CD4-positive, CD25-positive, alpha-beta regulatory T cell (primary cell): ENCODE data around the gene STYXL2. TPM values are rescaled to one million over a fixed set of nuclear protein-coding genes. Genes with fewer than 3 reads are reported as not detected.

Experiments
- ATAC-seq, 2 donors: fragments of 150-1000 bp; cut with Tn5 transposase; one replicate each; pipeline ENCODE4 v1.10.0; 2021; ENCODE audit warnings: low read depth in 2 of 2, moderate number of reproducible peaks in 2 of 2, moderate library complexity in 1 of 2
- DNase-seq, 3 donors: peaks; one replicate each; pipeline versions ENCODE4 v3.0.0 to v3.0.0-alpha.2; 2012 to 2022; ENCODE audit warnings: mixed read lengths in 1 of 3
- H3K27ac ChIP-seq: one replicate; pipeline ENCODE4 v1.7.0; 2013; ENCODE audit warnings: mild to moderate bottlenecking, low read length; ENCODE audit not compliant: insufficient read depth, poor library complexity, severe bottlenecking
- H3K27me3 ChIP-seq: one replicate; pipeline ENCODE4 v1.7.0; 2013; ENCODE audit warnings: low read length; ENCODE audit not compliant: control insufficient read depth, insufficient read depth
- H3K36me3 ChIP-seq: one replicate; pipeline ENCODE4 v1.7.0; 2013; ENCODE audit warnings: mild to moderate bottlenecking, low read length, moderate library complexity; ENCODE audit not compliant: control insufficient read depth, insufficient read depth
- H3K4me1 ChIP-seq: 2 replicates; pipeline ENCODE4 v1.7.0; 2013; ENCODE audit warnings: mild to moderate bottlenecking, low read length; ENCODE audit not compliant: insufficient read depth, control insufficient read depth, poor library complexity, severe bottlenecking
- H3K4me3 ChIP-seq: one replicate; pipeline ENCODE4 v1.7.0; 2013; ENCODE audit warnings: low read depth, mild to moderate bottlenecking, low read length, moderate library complexity
- H3K9me3 ChIP-seq, 2 experiments: 1 replicate in 1 of 2; 2 replicates in 1 of 2; pipeline ENCODE4 v1.7.0; 2013; ENCODE audit warnings: low read length in 2 of 2, mild to moderate bottlenecking in 1 of 2, moderate library complexity in 1 of 2; ENCODE audit not compliant: control insufficient read depth in 2 of 2
- H3K27ac Mint-ChIP-seq, 3 donors: one replicate each; pipeline ENCODE4 v1.8.0; 2020 to 2022; ENCODE audit warnings: mild to moderate bottlenecking in 3 of 3, mixed read lengths in 3 of 3, moderate library complexity in 2 of 3
- H3K27me3 Mint-ChIP-seq: one replicate; pipeline ENCODE4 v1.8.0; 2022; ENCODE audit warnings: mild to moderate bottlenecking, mixed read lengths
- H3K36me3 Mint-ChIP-seq: one replicate; pipeline ENCODE4 v1.8.0; 2020; ENCODE audit warnings: mixed read lengths
- H3K4me1 Mint-ChIP-seq, 4 donors: one replicate each; pipeline ENCODE4 v1.8.0; 2020 to 2022; ENCODE audit warnings: mixed read lengths in 4 of 4, mild to moderate bottlenecking in 1 of 4
- H3K4me3 Mint-ChIP-seq, 4 donors: one replicate each; pipeline ENCODE4 v1.8.0; 2020 to 2022; ENCODE audit warnings: mild to moderate bottlenecking in 4 of 4, mixed read lengths in 4 of 4, moderate library complexity in 3 of 4
- H3K9me3 Mint-ChIP-seq, 7 donors: one replicate each; pipeline ENCODE4 v1.8.0; 2020 to 2022; ENCODE audit warnings: mixed read lengths in 7 of 7, mild to moderate bottlenecking in 3 of 7, moderate library complexity in 2 of 7
- polyA plus RNA-seq, 4 donors: library from polyadenylated mRNA; unstranded; fragments of 300-500 nt; fragmentation: Illumina TruSeq; gene quantifications; one replicate each; pipeline ENCODE4 v1.2.3, GENCODE V29; 2021
- total RNA-seq: library from RNA; stranded (reverse); gene quantifications from one replicate; pipeline ENCODE4 v1.2.3, GENCODE V29; 2022

The STYXL2 gene
- total and polyA plus RNA-seq, 5 donors from 2014 or later = not detected

DNA sequence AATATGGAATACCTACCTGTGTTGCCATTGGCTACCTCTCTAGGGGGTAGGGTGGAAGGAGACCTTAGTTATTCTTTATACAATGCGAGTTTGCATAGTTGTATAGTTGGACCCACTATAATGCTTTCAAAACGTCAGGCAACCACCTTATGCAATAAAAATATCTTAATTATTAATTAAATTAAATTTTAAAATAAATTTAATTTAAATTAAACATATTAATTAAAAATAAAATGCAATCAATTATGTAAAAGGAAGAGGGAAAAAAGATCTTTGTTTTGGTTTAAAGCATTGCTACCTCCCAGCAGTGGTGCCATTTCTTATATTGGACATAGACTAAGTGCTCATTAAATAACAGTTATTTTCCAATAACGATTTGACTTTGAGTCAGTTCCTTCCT is 26.0 kb upstream of the STYXL2 start:
- Mint-ChIP-seq H3K4me3 (no peak overlapping the region), H3K27me3 (no peaks in the 10 kb centered on the region), H3K4me1 (peaks cover 0 to 11% (median 5%) of the 10 kb centered on the region in 4 donors), H3K9me3 (no peaks in the 10 kb centered on the region), H3K27ac (no peak overlapping the region), H3K36me3 (peaks cover 33% of the 10 kb centered on the region)
- Histone ChIP-seq H3K9me3 (no peaks in the 10 kb centered on the region), H3K36me3 (peaks cover 30% of the 10 kb centered on the region), H3K4me1 (peaks cover 4% of the 10 kb centered on the region), H3K27ac (no peak overlapping the region), H3K4me3 (no peak overlapping the region), H3K27me3 (no peaks in the 10 kb centered on the region)
- no peak for DNase-seq
- no peak for ATAC-seq

DNA sequence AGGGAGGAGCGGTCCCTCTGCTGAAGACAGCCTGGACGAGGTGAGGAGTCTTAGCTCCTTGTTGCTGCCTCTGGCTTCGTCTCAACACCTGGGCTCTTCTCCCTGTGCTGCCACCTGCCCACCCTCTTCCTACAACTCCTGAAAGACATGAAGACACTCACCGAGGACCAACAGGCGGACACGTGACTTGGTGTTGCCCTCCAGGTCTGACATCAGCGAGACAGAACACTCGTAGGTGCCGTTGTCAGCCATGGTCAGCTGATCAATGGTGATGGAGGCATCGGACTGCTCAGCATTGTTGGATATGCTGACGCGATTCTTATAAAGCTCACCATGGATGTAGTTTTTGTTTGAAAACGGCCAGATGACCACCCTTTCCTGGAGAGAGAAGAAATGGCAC is 25.1 kb upstream of the STYXL2 start:
- ATAC-seq (no peak), DNase-seq (no peak)
- Histone ChIP-seq H3K27ac (no peak overlapping the region), H3K27me3 (no peaks in the 10 kb centered on the region), H3K36me3 (peaks cover 25% of the 10 kb centered on the region), H3K4me3 (no peak overlapping the region), H3K4me1 (peaks cover 4% of the 10 kb centered on the region), H3K9me3 (no peaks in the 10 kb centered on the region)
- H3K4me1 Mint-ChIP-seq = peaks cover 0 to 11% (median 5%) of the 10 kb centered on the region in 4 donors
- no peaks in the 10 kb centered on the region for H3K9me3 Mint-ChIP-seq
- H3K27me3 Mint-ChIP-seq = no peaks in the 10 kb centered on the region
- H3K27ac Mint-ChIP-seq = peak overlapping the region in 1 of 3 donors; percentile 30
- peaks cover 32% of the 10 kb centered on the region for H3K36me3 Mint-ChIP-seq
- no peak overlapping the region for H3K4me3 Mint-ChIP-seq

DNA sequence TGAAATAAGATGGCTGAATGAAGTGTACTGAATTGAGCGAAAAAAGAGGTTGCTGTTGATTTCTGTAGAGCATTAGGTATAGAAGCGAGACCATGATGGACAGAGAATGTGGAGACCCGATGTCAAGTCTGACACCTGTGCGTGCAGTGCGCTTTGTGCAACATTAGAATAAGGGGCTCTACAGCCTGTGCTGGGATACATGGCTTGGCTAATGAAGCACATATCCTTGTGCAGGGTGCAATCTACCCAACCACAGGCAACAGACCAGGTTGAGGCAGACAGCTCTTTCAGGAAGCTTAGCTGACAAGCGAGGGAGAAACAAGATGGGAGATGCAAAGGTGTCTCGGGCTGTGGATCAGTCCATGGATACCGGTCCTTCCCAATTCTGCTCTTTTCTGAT is 22.6 kb upstream of the STYXL2 start:
- peaks cover 0 to 1% (median 0%) of the 10 kb centered on the region in 7 donors for H3K9me3 Mint-ChIP-seq
- H3K27ac ChIP-seq = no peak overlapping the region
- H3K4me1 Mint-ChIP-seq = peaks cover 14 to 27% (median 18%) of the 10 kb centered on the region in 4 donors
- H3K4me3 Mint-ChIP-seq = no peak overlapping the region
- no peak overlapping the region for H3K4me3 ChIP-seq
- peak overlapping the region in 2 of 3 donors; percentile 12 to 38 for H3K27ac Mint-ChIP-seq
- H3K27me3 ChIP-seq = no peaks in the 10 kb centered on the region
- peaks cover 28% of the 10 kb centered on the region for H3K36me3 ChIP-seq
- ATAC-seq (no peak), DNase-seq (no peak)
- no peaks in the 10 kb centered on the region for H3K9me3 ChIP-seq
- H3K27me3 Mint-ChIP-seq = no peaks in the 10 kb centered on the region
- H3K4me1 ChIP-seq = peaks cover 10% of the 10 kb centered on the region
- H3K36me3 Mint-ChIP-seq = peaks cover 46% of the 10 kb centered on the region

DNA sequence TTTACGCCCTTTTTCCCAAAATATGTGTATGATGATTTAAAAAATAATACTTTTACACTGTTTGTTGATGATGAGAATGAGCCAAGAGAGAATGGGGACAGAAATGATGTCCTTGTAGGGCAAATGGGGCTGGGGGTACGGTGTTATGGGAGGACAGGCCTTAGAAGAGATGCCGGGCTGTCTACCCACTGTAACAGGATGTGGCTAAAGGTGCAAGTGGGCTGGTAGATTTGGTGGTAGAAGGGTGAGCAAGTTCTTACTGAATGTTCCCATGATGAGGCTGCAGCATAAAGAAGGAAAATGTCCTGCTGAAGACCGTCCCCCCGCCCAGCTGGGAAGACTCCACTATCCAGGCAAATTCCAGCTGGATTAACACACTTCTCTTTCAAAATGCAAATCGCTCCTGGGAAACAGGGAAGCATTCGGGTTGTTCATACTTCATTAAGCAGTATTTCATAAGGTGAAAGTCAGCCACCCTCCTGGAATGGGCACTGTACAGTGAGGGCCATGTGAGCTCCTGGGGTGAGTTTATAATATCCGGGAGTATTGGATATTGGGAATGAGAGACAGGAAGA is 17.7 kb upstream of the STYXL2 start:
- peaks cover 0 to 1% (median 0%) of the 10 kb centered on the region in 7 donors for H3K9me3 Mint-ChIP-seq
- ATAC-seq = no peak
- peak in 1 of 3 donors; percentile 21 for DNase-seq
- H3K36me3 ChIP-seq = peaks cover 10% of the 10 kb centered on the region
- peak overlapping the region; percentile 15 to 67 (median 21) for H3K27ac Mint-ChIP-seq
- no peaks in the 10 kb centered on the region for H3K27me3 ChIP-seq
- peaks cover 16 to 53% (median 33%) of the 10 kb centered on the region in 4 donors for H3K4me1 Mint-ChIP-seq
- H3K27ac ChIP-seq = no peak overlapping the region
- H3K4me3 Mint-ChIP-seq = peak overlapping the region in 2 of 4 donors; percentile 37 to 63
- H3K4me1 ChIP-seq = peaks cover 9% of the 10 kb centered on the region
- peaks cover 41% of the 10 kb centered on the region for H3K36me3 Mint-ChIP-seq
- no peaks in the 10 kb centered on the region for H3K9me3 ChIP-seq
- H3K4me3 ChIP-seq = no peak overlapping the region
- H3K27me3 Mint-ChIP-seq = peaks cover 10% of the 10 kb centered on the region

DNA sequence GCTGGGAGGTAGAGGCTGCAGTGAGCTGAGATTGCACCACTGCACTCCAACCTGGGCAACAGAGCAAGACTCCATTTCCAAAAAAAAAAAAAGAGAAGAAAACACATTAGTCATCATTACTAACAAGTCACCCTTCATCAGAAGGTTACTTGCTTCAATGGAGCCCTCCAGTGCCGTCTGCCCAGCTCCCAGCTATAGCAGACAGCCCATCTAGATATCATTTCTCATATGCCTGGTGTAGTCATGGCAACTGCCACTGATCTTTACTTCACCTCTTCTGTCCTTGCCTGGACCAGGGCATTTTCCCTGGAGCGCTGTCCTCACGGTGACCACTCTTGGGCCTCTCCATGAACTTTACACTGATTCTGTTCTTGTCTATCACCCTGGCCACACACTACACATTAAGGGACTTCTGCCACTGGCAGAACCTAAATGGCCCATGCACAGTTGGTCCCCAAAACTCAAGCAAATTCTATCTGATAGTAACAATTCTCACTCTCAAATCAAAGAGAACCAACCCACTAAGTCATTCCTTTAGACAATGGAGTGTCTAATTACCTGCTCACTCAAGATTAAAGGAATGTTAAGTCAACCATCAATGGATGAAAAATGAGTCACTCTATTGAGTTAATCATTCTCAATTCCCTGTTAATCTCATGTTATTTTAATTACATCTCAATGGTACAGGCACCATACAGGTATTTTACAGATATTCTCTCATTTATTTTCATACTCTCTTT is 16.6 kb upstream of the STYXL2 start:
- peaks cover 9% of the 10 kb centered on the region for H3K4me1 ChIP-seq
- H3K4me1 Mint-ChIP-seq = peaks cover 16 to 55% (median 35%) of the 10 kb centered on the region in 4 donors
- no peaks in the 10 kb centered on the region for H3K27me3 ChIP-seq
- no peaks in the 10 kb centered on the region for H3K9me3 ChIP-seq
- peaks cover 0 to 1% (median 0%) of the 10 kb centered on the region in 7 donors for H3K9me3 Mint-ChIP-seq
- ATAC-seq (no peak), DNase-seq (no peak)
- peaks cover 12% of the 10 kb centered on the region for H3K27me3 Mint-ChIP-seq
- H3K4me3 ChIP-seq = no peak overlapping the region
- H3K36me3 Mint-ChIP-seq = peaks cover 50% of the 10 kb centered on the region
- H3K4me3 Mint-ChIP-seq = peak overlapping the region in 1 of 4 donors; percentile 44
- H3K27ac Mint-ChIP-seq = peak overlapping the region in 2 of 3 donors; percentile 8 to 59
- peaks cover 4% of the 10 kb centered on the region for H3K36me3 ChIP-seq
- no peak overlapping the region for H3K27ac ChIP-seq

DNA sequence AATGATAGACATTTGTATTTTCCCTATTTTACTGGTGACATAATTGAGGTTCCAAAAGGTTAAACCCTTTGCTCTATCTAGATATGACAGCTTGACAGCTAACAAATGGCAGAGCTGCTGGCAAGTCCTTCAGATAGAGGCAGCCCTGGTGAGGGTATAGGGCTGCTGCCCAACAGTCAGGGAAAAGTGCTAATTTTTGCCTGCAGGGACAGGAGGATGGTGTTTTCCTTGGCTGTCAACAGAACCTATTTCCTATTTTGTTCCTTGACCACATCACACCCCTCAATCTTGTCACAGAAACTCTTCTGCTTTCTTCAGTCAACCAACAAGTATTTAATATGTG is 16.0 kb upstream of the STYXL2 start:
- Histone ChIP-seq H3K27ac (no peak overlapping the region), H3K36me3 (peaks cover 2% of the 10 kb centered on the region), H3K4me3 (no peak overlapping the region), H3K27me3 (no peaks in the 10 kb centered on the region), H3K9me3 (no peaks in the 10 kb centered on the region), H3K4me1 (peaks cover 9% of the 10 kb centered on the region)
- H3K9me3 Mint-ChIP-seq = peaks cover 0 to 1% (median 0%) of the 10 kb centered on the region in 7 donors
- H3K36me3 Mint-ChIP-seq = peaks cover 51% of the 10 kb centered on the region
- H3K27ac Mint-ChIP-seq = peak overlapping the region in 1 of 3 donors; percentile 59
- DNase-seq (no peak), ATAC-seq (no peak)
- no peak overlapping the region for H3K4me3 Mint-ChIP-seq
- peaks cover 16 to 55% (median 35%) of the 10 kb centered on the region in 4 donors for H3K4me1 Mint-ChIP-seq
- peaks cover 12% of the 10 kb centered on the region for H3K27me3 Mint-ChIP-seq

DNA sequence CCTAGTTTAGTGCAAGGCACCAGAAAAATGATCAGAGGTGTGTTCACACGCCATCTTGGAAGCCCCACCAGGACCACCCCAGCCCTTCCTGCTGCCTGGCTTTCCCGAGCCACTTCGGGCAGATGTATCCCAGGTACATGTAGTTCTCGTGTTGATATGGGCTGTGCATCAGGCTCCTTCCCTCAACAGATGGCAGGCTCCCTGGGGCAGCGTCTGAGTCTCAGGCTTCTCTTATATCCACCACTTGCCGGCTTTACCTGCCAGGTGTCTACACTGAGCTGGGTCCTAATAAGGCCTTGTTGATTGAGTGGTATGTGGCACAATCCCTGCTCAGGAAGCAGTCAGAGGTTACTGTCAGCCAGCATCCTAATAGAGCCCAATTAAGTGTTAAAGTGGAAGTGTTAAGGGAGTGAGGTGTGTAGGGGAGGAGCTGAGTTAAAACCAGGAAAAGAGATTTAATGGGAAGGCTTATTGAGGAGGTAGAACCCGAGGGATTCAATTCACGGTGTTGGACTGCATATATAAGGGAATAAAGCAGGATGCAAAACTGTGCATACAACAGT is 12.2 kb upstream of the STYXL2 start:
- DNase-seq (no peak), ATAC-seq (no peak)
- H3K4me1 ChIP-seq = peaks cover 13% of the 10 kb centered on the region
- H3K36me3 ChIP-seq = no peaks in the 10 kb centered on the region
- H3K4me1 Mint-ChIP-seq = peaks cover 3 to 34% (median 23%) of the 10 kb centered on the region in 4 donors
- no peaks in the 10 kb centered on the region for H3K27me3 ChIP-seq
- no peak overlapping the region for H3K4me3 ChIP-seq
- H3K4me3 Mint-ChIP-seq = peak overlapping the region in 1 of 4 donors; percentile 62
- no peak overlapping the region for H3K27ac ChIP-seq
- peaks cover 37% of the 10 kb centered on the region for H3K36me3 Mint-ChIP-seq
- H3K27ac Mint-ChIP-seq = peak overlapping the region in 1 of 3 donors; percentile 47
- no peaks in the 10 kb centered on the region for H3K9me3 ChIP-seq
- peaks cover 0 to 1% (median 0%) of the 10 kb centered on the region in 7 donors for H3K9me3 Mint-ChIP-seq
- H3K27me3 Mint-ChIP-seq = peaks cover 12% of the 10 kb centered on the region
